OCI-LY1 (cell line): ENCODE results near the gene IGFBP4.

Source experiments
- H2AFZ ChIP-seq: fragments of 200-600 bp; sonication (generic), shearing (Covaris generic); 2 replicates; pipeline ENCODE4 v1.6.0; 2014; ENCODE audit warnings: antibody characterized with exemption, mild to moderate bottlenecking, low read length
- H3F3A ChIP-seq: fragments of 200-600 bp; sonication (generic), shearing (Covaris generic); 2 replicates; pipeline ENCODE4 v1.6.0; 2014; ENCODE audit warnings: mild to moderate bottlenecking, antibody characterized with exemption, low read length, moderate library complexity; ENCODE audit not compliant: insufficient read depth
- H3K27ac ChIP-seq: fragments of 200-600 bp; sonication (generic); 2 replicates; pipeline ENCODE4 v1.5.1; 2014; ENCODE audit warnings: low read length, mixed run types, mild to moderate bottlenecking, low read depth; ENCODE audit not compliant: poor library complexity, severe bottlenecking
- H3K27me3 ChIP-seq: fragments of 200-600 bp; sonication (generic); 2 replicates; pipeline ENCODE4 v1.6.0; 2014; ENCODE audit warnings: antibody characterized with exemption, mild to moderate bottlenecking, low read length, moderate library complexity; ENCODE audit not compliant: insufficient read depth
- H3K36me3 ChIP-seq: fragments of 200-600 bp; sonication (generic); 2 replicates; pipeline ENCODE4 v1.6.1; 2014; ENCODE audit warnings: mild to moderate bottlenecking, antibody characterized with exemption, low read length, moderate library complexity, mixed read lengths; ENCODE audit not compliant: insufficient read depth
- H3K4me1 ChIP-seq: fragments of 200-600 bp; sonication (generic); 2 replicates; pipeline ENCODE4 v1.5.1; 2014; ENCODE audit warnings: mild to moderate bottlenecking, low read length, moderate library complexity; ENCODE audit not compliant: insufficient read depth, severe bottlenecking
- H3K4me2 ChIP-seq: fragments of 200-600 bp; sonication (generic), shearing (Covaris generic); 2 replicates; pipeline ENCODE4 v1.6.1; 2014; ENCODE audit warnings: low read length
- H3K4me3 ChIP-seq: fragments of 200-600 bp; sonication (generic); 2 replicates; pipeline ENCODE4 v1.5.1; 2014; ENCODE audit warnings: low read length, low read depth, mild to moderate bottlenecking, mixed read lengths; ENCODE audit not compliant: poor library complexity, severe bottlenecking
- H3K79me2 ChIP-seq: fragments of 200-600 bp; shearing (Covaris generic); 2 replicates; pipeline ENCODE4 v1.6.1; 2016; ENCODE audit warnings: mixed run types, low read length, mixed read lengths; ENCODE audit not compliant: insufficient read depth
- H3K9ac ChIP-seq: fragments of 200-600 bp; sonication (generic), shearing (Covaris generic); 2 replicates; pipeline ENCODE4 v1.6.1; 2014; ENCODE audit warnings: mild to moderate bottlenecking, low read length, mixed read lengths
- H3K9me2 ChIP-seq: fragments of 200-600 bp; sonication (generic), shearing (Covaris generic); 2 replicates; pipeline ENCODE4 v1.6.1; 2014; ENCODE audit warnings: low read depth, mild to moderate bottlenecking, low read length, mixed read lengths
- H3K9me3 ChIP-seq: fragments of 200-600 bp; shearing (Covaris generic); 2 replicates; pipeline ENCODE4 v1.6.1; 2014; ENCODE audit warnings: low read length, mixed read lengths
- H4K20me1 ChIP-seq: fragments of 200-600 bp; sonication (generic), shearing (Covaris generic); 2 replicates; pipeline ENCODE4 v1.6.0; 2016; ENCODE audit warnings: mild to moderate bottlenecking, low read length; ENCODE audit not compliant: insufficient read depth
- CTCF ChIP-seq: fragments of 200-600 bp; sonication (generic), shearing (Covaris generic); IDR thresholded peaks from 2 replicates; pipeline ENCODE4 v1.5.1; 2017; ENCODE audit warnings: mild to moderate bottlenecking, antibody characterized with exemption, low read length, moderate library complexity, mixed read lengths
- EZH2 ChIP-seq: fragments of 200-600 bp; sonication (generic), shearing (Covaris generic); IDR thresholded peaks from 2 replicates; pipeline ENCODE4 v1.8.0; 2017; ENCODE audit warnings: borderline replicate concordance, mixed run types, mild to moderate bottlenecking, antibody characterized with exemption, low read length, moderate library complexity, mixed read lengths

IGFBP4 gene

GRCh38 chr17:40479754-40480480 is 36.7 kb downstream of the IGFBP4 start:
- Histone ChIP-seq H3K27ac (peak overlapping the region; percentile 62), H3K4me1 (peaks cover 30% of the 10 kb centered on the region), H3F3A (no peaks in the 10 kb centered on the region), H3K27me3 (peaks cover 3% of the 10 kb centered on the region; the same call in 1 of the 2 replicates), H3K9me3 (no peaks in the 10 kb centered on the region), H2AFZ (no peak overlapping the region), H3K9ac (peak overlapping the region; percentile 19; the same call in 1 of the 2 replicates), H3K4me3 (peak overlapping the region; percentile 6), H3K79me2 (no peaks in the 10 kb centered on the region), H3K4me2 (peak overlapping the region; percentile 45; the same call in 1 of the 2 replicates), H3K9me2 (no peaks in the 10 kb centered on the region), H4K20me1 (no peaks in the 10 kb centered on the region), H3K36me3 (no peaks in the 10 kb centered on the region)
- no peak for TF ChIP-seq EZH2
- no peak for TF ChIP-seq CTCF

- H3K79me2 ChIP-seq, result no peaks in the 10 kb centered on the region
- no peak overlapping the region for H2AFZ ChIP-seq
- no peaks in the 10 kb centered on the region for H3K9me2 ChIP-seq
- H3K27me3 ChIP-seq, result peaks cover 3% of the 10 kb centered on the region; the same call in 1 of the 2 replicates
- no peaks in the 10 kb centered on the region for H3K36me3 ChIP-seq
- peak overlapping the region; percentile 6 for H3K4me3 ChIP-seq
- H3F3A ChIP-seq, result no peaks in the 10 kb centered on the region
- H4K20me1 ChIP-seq, result no peaks in the 10 kb centered on the region
- no peak overlapping the region; the same call in 1 of the 2 replicates for H3K9ac ChIP-seq
- peaks cover 30% of the 10 kb centered on the region for H3K4me1 ChIP-seq
- no peaks in the 10 kb centered on the region for H3K9me3 ChIP-seq
- H3K4me2 ChIP-seq, result peak overlapping the region; percentile 45
- peak overlapping the region; percentile 62 for H3K27ac ChIP-seq
- TF ChIP-seq EZH2 (no peak), CTCF (no peak)
These were observed 37.3 kb downstream of the IGFBP4 start for GRCh38 chr17:40480501-40481003.

GRCh38 chr17:40481106-40481505 is 37.9 kb downstream of the IGFBP4 start:
- H2AFZ ChIP-seq, result no peak overlapping the region
- no peaks in the 10 kb centered on the region for H3K36me3 ChIP-seq
- H3K27me3 ChIP-seq, result peaks cover 3% of the 10 kb centered on the region; the same call in 1 of the 2 replicates
- H3K9ac ChIP-seq, result no peak overlapping the region
- H3K27ac ChIP-seq, result peak overlapping the region; percentile 62
- H3F3A ChIP-seq, result no peaks in the 10 kb centered on the region
- no peaks in the 10 kb centered on the region for H3K79me2 ChIP-seq
- H3K9me2 ChIP-seq, result no peaks in the 10 kb centered on the region
- H3K4me2 ChIP-seq, result peak overlapping the region; percentile 45; the same call in 1 of the 2 replicates
- TF ChIP-seq EZH2 (no peak), CTCF (no peak)
- peaks cover 26% of the 10 kb centered on the region for H3K4me1 ChIP-seq
- H4K20me1 ChIP-seq, result no peaks in the 10 kb centered on the region
- H3K9me3 ChIP-seq, result no peaks in the 10 kb centered on the region
- H3K4me3 ChIP-seq, result no peak overlapping the region
